ENCODE data around the gene HIP1. TPM values are rescaled to one million over a fixed set of nuclear protein-coding genes. Genes with fewer than 3 reads are reported as not detected.
"Not testable (repeated sequence)": the region's sequence is repeated elsewhere in the genome, so short reads cannot be mapped to it uniquely, and the experiment has no call there.

The HIP1 gene
- total RNA-seq, 1 donor from 2014 or later: 18.0 TPM

DNA sequence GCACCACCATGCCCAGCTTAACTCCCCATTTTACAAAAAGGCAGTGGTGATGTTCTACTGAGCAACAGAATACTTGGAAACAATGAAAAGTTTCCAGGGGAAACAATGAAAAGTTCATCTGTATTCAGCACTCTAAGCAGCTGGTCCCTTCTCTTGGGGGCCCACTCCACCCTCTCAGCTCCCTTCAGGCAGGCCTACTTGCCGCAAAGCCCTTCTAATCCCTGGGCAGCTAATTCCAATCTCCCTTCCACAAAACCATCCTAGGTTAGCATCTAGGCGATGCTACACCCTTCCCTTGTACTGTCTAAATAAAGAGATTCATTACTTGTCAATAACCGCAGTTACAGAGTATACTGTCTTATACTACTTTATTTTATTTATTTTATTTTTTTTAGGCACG is 167.5 kb downstream of the HIP1 start:
- intact Hi-C loops (cut with DNase I): no loop called here
- ATAC-seq: no peak
- DNase-seq (ENCODE audit: missing footprints): peak; percentile 3

DNA sequence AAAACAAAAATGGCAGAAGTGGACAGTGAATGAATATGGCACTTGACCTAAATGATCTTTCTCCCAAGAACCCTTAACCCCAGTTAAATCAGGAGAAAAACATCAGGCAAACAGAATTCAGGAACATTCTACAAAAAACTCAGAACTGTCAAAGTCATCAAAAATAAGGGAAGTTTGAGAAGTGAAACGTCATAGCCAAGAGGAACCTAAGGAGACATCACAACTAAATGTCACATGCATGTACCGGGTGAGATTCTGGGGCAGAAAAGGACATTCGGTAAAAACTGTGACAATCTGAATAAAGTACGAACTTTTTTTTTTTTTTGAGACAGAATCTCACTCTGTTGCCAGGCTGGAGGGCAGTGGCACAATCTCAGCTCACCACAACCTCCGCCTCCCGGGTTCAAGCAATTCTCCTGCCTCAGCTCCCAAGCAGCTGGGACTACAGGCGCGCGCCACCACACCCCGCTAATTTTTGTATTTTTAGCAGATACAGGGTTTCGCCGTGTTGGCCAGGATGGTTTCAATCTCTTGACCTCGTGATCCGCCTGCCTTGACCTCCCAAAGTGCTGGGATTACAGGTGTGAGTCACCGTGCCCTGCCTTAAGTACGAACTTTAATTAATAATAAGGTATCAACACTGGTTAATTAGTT is 169.0 kb downstream of the HIP1 start:
- peak; percentile 11 for DNase-seq (ENCODE audit: missing footprints)
- ATAC-seq; intact Hi-C loops (cut with DNase I): not testable (repeated sequence)

DNA sequence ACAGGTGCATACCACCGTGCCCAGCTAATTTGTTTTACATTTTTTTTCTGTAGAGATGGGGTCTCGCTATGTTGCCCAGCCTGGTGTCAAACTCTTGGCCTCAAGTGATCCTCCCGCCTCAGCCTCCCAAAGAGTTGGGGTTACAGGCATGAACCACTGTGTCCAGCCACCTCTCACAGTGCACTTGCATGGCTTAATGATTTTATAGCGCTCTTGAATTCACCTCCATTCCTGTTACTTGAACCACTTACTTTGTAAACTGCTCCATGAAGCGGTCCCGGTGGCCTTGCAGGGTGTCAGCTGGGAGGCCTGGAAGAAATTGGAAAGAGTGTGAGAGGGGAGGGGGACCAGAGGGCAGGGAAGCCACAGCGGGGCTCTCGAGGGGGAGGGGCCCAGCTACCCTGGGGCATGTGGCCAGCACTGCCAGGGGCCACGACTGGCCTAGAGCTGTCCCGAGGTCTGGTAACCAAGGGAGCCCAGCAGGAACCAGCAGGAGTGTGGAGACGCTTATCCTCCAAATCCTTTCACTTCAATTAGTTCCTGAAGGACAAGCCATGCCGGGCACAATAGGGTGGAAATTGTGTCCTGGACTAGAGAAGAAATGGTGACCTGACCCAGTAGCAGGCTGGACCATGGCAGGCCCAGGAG is 170.7 kb downstream of the HIP1 start:
- DNase-seq (ENCODE audit: missing footprints): peak; percentile 31
- no peak for ATAC-seq
- intact Hi-C loops (cut with DNase I): no loop called here

DNA sequence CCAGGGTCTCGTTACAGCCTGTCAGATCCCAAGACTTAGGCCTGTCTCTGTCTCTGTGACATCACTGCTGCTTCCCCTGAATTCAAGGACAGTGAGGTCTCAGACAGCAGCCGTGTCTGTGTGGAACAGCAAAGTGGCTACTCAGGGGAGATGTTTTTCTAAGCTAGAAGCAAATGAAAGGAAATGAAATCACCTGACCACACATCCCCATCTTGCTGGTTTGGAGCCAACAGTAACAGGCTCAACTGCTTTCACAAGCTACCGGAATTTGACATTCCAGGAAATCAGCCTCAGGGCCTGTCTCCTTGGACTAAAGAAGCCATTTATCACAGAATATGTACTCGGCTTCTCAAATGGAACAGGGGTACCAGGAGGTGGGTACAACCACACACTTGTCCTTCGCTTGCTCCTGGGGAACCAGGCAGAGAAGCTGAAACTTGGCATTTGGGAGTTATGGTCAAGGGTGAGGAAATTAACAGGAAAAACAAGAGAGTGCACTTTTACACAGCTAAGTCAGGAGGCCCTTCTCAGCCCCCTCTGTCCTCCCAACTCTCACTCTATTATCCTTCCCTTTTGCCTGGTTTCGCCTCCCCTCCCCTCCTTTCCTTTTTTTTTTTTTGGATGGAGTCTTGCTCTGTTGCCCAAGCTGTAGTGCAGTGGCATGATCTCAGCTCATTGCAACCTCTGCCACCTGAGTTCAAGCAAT is 173.5 kb downstream of the HIP1 start:
- ATAC-seq: peak; percentile 23
- intact Hi-C loops (cut with DNase I): no loop called here
- DNase-seq (ENCODE audit: missing footprints): no peak

DNA sequence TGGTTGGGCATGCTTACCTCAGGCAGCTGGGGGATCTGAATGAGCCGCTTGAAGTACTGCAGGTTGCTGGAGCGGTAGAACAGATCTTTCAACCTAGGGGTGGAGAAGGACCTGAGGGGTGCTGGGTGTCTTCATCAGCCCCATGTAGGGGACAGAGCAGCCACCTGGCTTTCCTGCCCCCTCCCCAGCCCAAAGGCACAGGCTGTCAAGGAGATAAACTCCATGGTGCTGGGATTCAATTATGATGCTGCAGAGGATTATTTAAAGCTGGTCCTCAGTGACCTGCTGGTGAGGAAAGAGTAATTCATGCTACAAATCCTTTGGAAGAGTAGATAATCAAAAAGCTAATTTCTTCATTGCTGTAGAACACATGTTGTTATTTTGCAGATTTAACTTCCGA is 175.6 kb downstream of the HIP1 start:
- intact Hi-C loops (cut with DNase I): no loop called here
- DNase-seq (ENCODE audit: missing footprints) (no peak), ATAC-seq (no peak)

DNA sequence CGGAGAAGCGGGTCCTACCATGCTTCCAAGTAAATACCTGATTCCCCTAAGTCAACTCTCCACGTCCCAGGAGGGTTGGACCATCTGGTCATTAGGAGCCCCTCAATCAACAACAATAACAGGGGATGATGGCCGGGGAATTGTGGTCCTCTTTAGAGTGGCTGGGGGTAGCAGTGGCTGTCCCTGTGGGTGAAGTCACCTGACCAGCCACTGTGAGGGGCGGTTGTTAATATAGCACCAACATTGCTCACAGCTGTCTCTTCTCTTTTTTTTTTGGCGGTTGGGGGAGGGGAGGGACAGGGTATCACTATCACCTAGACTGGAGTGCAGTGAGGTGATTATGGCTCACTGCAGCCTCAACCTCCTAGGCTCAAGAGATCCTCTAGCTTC is 178.8 kb downstream of the HIP1 start:
- ATAC-seq: no peak
- peak; percentile 9 for DNase-seq (ENCODE audit: missing footprints)
- intact Hi-C loops (cut with DNase I): no loop called here

DNA sequence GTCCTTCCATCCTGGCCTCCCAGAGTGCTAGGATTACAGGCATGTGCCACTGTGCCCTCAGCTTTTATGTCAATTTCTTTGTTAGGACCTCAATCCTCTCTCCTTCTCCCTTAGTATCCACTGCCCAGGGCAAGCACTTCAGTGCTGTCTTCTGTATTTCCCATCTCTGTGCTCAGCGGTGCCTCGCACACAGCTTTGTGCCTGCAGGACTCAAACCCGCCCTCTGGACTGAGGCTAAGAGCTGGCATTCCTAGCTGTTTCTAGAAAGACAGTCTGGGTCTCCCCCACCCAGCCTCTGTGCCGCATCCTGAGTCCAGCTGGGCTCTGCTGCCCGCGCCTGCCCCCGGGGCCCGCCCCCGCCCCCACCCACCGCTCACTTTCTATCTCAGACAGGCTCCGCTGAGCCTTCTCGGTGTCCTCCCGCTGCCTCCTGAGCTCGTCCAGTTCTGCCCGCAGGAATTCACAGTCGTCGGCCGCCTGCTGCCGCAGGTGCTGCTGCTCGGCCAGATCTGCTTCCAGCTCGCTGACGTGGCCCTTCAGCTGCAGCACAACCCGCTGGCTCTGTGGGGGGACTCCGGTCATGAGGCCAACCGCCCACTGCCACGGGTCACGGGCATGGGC is 179.3 kb downstream of the HIP1 start:
- intact Hi-C loops (cut with DNase I): no loop called here
- DNase-seq (ENCODE audit: missing footprints) (no peak), ATAC-seq (no peak)

DNA sequence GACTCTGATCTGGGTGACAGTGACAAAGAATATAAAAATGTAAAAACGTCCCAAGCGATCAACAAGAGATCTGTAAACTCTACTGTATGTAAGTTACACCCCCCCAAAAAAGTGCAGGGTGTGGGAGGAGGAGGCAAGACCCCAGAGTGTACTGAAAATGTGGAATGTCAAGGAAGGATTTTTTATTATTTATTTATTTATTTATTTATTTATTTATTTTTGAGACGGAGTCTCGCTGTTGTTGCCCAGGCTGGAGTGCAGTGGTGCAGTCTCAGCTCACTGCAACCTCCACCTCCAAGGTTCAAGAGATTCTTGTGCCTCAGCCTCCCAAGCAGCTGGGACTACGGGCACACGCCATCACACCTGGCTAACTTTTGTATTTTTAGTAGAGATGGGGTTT is 181.9 kb downstream of the HIP1 start:
- intact Hi-C loops (cut with DNase I); DNase-seq (ENCODE audit: missing footprints): not testable (repeated sequence)

DNA sequence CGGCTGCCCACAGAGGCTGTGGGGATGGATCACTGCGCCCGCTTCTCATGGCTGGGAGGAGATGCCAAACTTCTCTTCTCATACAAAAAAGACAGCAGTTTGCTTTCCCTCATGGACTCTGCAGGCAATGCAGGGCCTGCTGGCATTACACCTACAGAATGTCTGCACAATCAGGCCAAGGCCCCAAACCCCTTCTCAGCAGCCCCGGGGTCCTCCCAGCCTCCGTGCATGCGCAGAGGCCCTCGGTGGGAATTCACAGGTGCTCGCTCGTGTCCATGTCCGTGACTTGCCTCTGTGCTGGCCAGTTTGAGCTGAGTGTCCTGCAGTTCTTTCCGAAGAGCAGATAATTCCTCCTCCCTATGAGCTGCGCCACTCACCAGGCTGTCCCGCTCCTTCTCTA is 183.0 kb downstream of the HIP1 start:
- ATAC-seq: no peak
- intact Hi-C loops (cut with DNase I): no loop called here
- DNase-seq (ENCODE audit: missing footprints): no peak

More for the DNA sequence above, 181.9 kb downstream of the HIP1 start:
- not testable (repeated sequence) for ATAC-seq

DNA sequence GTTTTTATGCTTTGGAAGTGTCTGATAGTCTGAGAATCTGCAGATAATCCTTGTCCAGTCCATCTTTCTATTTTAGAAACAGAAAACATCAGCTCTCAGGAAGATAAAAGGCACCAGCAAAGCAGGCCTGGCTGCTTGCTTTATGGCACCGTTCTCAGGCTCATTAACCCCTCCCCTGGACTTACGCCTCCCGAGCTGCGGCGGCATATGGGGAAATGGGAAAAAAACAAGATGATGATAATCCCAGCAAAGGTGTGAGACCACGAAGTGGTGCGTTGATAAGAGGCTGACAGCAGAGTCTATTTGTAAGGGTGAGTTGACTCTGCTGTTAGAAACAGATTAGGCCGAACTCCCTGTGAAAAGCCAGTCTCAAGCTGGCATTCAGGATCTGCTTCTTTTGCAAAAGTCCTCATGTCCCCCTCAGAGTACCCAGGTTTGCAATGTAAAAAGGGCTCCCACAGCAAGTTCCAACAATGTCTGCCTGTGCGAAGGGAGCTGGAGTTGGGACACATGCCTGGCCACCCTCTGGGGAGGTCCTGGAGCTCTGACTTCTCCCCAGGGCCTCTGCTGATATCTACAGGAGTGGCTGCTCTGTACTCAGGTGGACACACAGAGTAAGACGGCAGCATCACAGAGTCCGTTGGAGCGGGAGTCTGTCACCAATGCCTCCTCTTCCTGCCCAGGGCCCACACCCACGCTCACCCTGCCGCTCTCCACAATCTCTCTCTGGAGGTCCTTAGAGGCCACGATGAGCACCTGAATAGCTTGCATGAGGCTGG is 192.3 kb downstream of the HIP1 start:
- DNase-seq (ENCODE audit: missing footprints) (no peak), ATAC-seq (no peak)
- intact Hi-C loops (cut with DNase I): no loop called here

DNA sequence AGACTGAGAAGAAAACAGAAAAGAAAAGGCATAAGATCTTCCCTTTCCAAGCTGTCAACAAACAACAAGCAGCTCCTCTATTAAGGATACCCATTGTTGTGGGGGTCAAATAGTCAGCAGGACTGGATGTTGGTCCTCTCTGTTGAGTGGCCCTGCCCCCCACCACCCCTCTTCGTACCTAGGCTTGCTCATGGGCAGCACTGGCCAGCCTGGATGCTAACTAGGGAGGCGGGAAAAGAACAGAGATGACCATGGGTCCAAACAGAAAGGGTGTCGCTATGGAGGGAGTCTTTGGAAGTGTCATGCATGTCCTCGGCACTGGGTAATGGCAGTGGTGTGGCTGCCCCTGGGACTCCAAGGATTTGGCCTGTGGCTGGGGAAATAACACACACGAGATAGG is 201.0 kb downstream of the HIP1 start:
- intact Hi-C loops (cut with DNase I): no loop called here
- DNase-seq (ENCODE audit: missing footprints) (no peak), ATAC-seq (no peak)

DNA sequence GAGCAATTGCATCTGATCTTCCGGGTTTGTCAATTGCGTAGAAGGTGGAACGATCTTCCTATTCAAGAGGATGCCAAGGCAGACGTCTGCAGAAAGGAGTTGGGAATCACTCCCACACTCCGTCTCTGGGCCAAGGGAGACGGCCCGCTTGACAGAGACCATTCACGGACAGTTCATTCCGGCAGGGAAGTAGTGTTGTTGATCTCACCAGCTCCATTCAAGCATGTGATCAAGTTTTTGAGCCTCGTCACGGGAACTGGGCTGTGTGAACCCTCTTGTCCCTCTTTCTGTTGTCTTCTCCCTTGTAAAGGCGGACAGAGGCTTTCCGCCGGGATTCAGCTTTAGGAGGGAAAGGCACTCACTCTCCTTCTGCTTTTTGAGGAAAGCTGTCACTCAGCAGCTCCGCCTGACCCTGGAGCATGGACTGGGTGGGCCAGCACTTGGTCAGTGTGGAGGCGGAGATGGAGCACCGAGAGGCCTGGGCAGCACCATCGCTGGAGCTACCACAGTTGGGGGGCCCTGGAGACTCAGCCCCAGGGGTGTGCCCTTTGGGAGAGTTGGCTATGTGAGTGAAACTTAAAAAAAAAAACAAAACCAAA is 201.7 kb downstream of the HIP1 start:
- ATAC-seq: no peak
- intact Hi-C loops (cut with DNase I): no loop called here

DNA sequence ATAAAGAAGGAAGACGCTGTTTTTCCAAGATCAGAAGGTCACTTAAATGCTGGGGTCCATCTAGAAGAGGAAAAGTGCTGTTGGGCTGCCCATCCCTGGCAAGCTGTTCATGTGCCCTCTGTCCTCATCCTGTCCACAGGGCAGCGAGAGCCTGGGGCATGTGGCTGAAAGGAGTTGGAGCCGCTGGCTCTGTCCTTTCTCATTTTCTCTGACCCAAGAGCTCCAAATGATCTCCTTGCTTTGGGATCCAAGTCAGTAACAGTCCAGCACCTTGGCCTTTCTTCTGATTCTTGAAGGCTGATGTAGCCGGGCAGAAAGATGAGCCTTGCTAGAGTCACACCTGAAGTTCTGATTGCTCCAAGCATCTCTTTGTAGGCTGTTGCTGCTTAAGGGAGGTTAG is 202.2 kb downstream of the HIP1 start:
- DNase-seq (ENCODE audit: missing footprints) (no peak), ATAC-seq (no peak)
- intact Hi-C loops (cut with DNase I): no loop called here

More for the DNA sequence above, 201.7 kb downstream of the HIP1 start:
- no peak for DNase-seq (ENCODE audit: missing footprints)

DNA sequence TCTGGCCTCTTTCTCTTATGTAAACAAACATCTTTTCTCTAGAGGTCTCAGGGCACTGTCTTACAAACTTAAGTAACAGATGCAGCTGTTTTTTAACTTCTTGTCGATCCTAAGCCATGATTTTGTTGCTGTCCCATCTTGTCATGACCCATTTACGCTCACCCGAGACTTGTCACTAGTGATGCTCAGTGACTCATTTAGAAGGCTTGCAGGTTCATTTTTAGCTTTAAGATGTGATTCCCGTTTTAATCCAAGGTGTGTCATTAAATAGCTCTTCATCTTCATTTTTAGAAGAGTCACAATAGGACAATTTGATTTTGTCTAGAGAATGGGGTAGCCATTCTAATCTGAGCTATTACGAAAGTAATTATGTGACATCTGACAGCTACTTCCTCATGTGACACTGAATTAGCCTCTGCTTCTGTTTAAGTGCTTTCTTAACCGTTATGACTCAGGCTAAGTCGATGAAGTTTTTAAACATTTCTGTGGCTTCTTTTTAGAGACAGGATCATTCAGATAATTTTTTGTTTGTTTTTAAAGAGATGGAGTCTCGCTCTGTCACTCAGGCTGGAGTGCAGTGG is 203.9 kb downstream of the HIP1 start:
- DNase-seq (ENCODE audit: missing footprints) (no peak), ATAC-seq (no peak)
- intact Hi-C loops (cut with DNase I): no loop called here

DNA sequence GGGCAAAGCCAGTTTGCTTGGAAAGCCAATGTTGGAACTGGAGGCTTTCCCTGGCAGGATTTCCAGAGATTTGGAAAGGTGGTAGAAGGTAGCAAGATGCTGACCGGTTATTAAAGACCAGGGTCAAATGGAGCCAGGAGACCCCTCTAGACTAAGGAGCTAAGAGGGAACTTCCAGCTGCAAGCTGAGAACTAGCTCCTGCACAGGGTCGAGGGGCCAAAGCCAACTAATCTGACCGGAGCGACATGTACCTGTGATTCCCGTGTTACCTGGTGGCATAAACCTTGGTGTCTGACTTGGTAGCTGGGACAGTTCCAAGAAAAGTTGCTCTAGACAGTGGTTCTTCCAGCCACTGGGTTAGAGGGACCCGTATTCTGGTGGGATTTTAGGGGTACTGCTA is 204.8 kb downstream of the HIP1 start:
- intact Hi-C loops (cut with DNase I): no loop called here
- ATAC-seq (no peak), DNase-seq (ENCODE audit: missing footprints) (no peak)

DNA sequence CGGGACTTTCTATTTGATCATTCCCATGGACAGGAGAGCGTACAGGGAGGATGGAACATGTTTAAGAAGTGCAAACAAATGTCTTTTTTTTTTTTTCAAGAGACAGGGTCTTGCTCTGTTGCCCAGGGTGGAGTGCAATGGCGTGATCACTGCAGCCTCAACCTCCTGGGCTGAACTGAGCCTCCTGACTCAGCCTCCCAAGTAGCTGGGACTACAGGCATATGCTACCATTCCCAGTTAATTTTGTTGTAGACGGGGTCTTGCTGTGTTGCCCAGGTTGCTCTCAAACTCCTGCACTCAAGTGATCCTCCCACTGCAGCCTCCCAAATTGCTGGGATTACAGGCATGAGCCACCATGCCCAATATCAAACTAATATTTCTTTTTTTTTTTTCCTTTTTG is 206.1 kb downstream of the HIP1 start:
- DNase-seq (ENCODE audit: missing footprints) (no peak), ATAC-seq (no peak)
- intact Hi-C loops (cut with DNase I): no loop called here

DNA sequence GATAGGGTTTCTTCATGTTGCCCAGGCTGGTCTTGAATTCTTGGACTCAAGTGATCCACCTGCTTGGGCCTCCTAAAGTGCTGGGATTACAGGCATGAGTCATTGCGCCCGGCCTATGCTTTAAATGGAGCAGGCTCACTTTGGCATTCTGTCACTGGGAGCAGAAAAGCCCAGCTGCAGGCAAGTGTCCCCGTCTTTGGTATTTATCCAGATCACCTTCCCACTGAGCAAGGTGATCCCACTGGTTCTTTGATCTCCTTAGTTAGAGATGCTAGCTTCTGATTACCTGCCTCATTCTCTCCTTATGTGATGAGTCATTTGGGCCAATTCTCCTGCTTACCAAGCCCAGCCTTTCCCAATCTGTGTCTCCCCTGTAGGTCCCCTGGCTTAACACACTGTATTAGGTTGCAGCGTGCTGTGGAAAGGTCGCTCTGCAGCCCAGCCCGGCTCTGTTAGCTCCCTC is 207.4 kb downstream of the HIP1 start:
- DNase-seq (ENCODE audit: missing footprints) (no peak), ATAC-seq (no peak)
- intact Hi-C loops (cut with DNase I): no loop called here

DNA sequence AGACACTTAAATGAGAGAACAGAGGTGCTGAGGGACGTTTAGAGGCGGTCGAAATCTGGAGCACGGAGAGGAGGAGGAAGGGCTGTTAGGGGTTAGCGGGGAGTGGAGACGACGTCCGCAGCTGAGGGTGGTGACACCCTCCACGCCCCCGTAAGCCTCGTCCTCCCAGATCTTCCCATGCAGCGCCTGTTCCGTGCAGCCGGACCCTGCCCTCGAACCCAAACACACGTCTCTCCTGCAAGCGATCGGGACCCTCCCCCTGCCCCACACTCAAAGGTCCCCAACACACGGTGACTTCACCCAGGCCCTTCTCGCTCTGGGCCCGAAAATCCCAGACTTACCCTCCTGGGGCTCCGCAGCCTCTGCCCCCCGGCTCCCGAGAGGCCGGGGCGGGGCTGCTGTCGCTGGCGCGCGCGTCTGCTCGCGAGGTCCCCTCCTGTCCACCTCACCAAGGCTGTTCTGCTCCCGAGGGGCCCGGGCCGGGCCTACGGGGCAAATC is 211.5 kb downstream of the HIP1 start:
- ATAC-seq; DNase-seq (ENCODE audit: missing footprints): not testable (repeated sequence)
- intact Hi-C loops (cut with DNase I): loop anchor here (10.0 kb wide), 1 partner anchor 208 kb away; the partner anchor contains the start of gene HIP1

Data from Right ventricle myocardium inferior (tissue), 1 donor.